ENCODE data around the gene AZU1. TPM values are rescaled to one million over a fixed set of nuclear protein-coding genes. Genes with fewer than 3 reads are reported as not detected.

AZU1 gene
- total RNA-seq, 1 experiment from 2014 or later: not detected

- Histone ChIP-seq H3K4me3 (replicated peaks in 1 of 2; ENCODE audit: low read depth in 1 of 2, low read length in 2 of 2) (no peak overlapping the region), H3K4me2 (ENCODE audit: low read length) (no peak overlapping the region), H2AFZ (ENCODE audit: low read depth, low read length, poor library complexity, severe bottlenecking) (no peak overlapping the region), H3K9ac (ENCODE audit: low read length) (no peak overlapping the region), H3K9me3 (ENCODE audit: control insufficient read depth in 1 of 2, insufficient read depth in 1 of 2, low read depth in 1 of 2, low read length in 2 of 2) (no peaks in the 10 kb centered on the region), H3K36me3 (ENCODE audit: control insufficient read depth in 1 of 2, insufficient read depth in 2 of 2, low read length in 2 of 2) (peaks cover 64 to 84% of the 10 kb centered on the region in 2 experiments; a peak in 3 of 4 replicates), H3K4me1 (ENCODE audit: control insufficient read depth in 1 of 2, insufficient read depth in 2 of 2, low read length in 2 of 2) (no peaks in the 10 kb centered on the region), H3K79me2 (ENCODE audit: insufficient read depth, low read length) (peaks cover 87% of the 10 kb centered on the region), H4K20me1 (ENCODE audit: insufficient read depth) (peaks cover 34% of the 10 kb centered on the region; the same call in 1 of the 2 replicates), H3K27ac (ENCODE audit: low read depth, low read length) (no peak overlapping the region), H3K27me3 (ENCODE audit: insufficient read depth, low read length) (no peaks in the 10 kb centered on the region), H3K9me2 (ENCODE audit: insufficient read depth) (no peaks in the 10 kb centered on the region)
- intact Hi-C loops (cut with micrococcal nuclease): no loop called here
- no peak for ATAC-seq
- CTCF ChIA-PET: no interaction called here
- POLR2A ChIA-PET: no interaction called here
- BruUV-seq (replicated peaks): TSS peak; percentile 9
- RAD21 ChIA-PET (ENCODE audit: low non-redundant PET in 1 of 2, low total read pairs in 2 of 2, uncharacterized antibody in 2 of 2, unreplicated experiment in 2 of 2): no interaction called here
- no peak for TF ChIP-seq REST (IDR thresholded peaks at IDR 0.05; ENCODE audit: low read depth)
- no peak for TF ChIP-seq SP1 (IDR thresholded peaks at IDR 0.05; ENCODE audit: low read depth)
- TF ChIP-seq ZNF274 (IDR thresholded peaks at IDR 0.05; ENCODE audit: low read depth, low read length): no peak
- TF ChIP-seq TCF7L2 (IDR thresholded peaks at IDR 0.05; ENCODE audit: borderline replicate concordance, extremely low read depth, insufficient read depth, insufficient read length): no peak
- no peak for TF ChIP-seq POLR2A (IDR thresholded peaks at IDR 0.05; ENCODE audit: borderline replicate concordance, extremely low read depth, insufficient read depth, insufficient read length)
- no peak for TF ChIP-seq EGR1 (IDR thresholded peaks at IDR 0.05; ENCODE audit: low read depth)
- no peak for TF ChIP-seq YY1 (IDR thresholded peaks at IDR 0.05; ENCODE audit: extremely low read depth, insufficient replicate concordance, low read depth, low read length)
- TF ChIP-seq FOSL1 (IDR thresholded peaks at IDR 0.05; ENCODE audit: low read depth): no peak
- TF ChIP-seq ZBTB33 (IDR thresholded peaks at IDR 0.05; ENCODE audit: extremely low read depth, insufficient replicate concordance, low read length): no peak
- no peak for DNase-seq (ENCODE audit: low read depth, low spot score)
Observed at GRCh38 chr19:807627-808422, 19.8 kb upstream of the AZU1 start.

All from HCT116 (cell line).